ENCODE results near the gene TINAGL1.
A peak's percentile ranks its signal among the peaks of the same experiment; 100 is the strongest.

Gene TINAGL1

DNA sequence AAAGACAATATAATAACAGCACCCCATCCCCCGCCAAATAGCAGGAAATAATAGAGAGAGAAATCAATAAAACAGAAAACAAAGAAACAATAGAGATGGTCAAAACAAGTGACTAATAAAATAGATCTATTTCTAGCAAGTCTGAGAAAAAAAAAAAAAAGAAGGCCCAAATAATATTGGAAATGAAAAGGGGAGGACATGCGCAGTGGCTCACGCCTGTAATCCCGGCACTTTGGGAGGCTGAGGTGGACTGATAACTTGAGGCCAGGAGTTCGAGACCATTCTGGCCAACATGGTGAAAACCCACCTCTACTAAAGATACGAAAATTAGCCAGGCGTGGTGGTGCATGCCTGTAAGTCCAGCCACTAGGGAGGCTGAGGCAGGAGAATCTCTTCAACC, 22.7 kb downstream of the TINAGL1 start:
- DNase-seq (ENCODE audit: extremely low spot score, insufficient read length, low read depth) (no peak), FAIRE-seq (no peak)

DNA sequence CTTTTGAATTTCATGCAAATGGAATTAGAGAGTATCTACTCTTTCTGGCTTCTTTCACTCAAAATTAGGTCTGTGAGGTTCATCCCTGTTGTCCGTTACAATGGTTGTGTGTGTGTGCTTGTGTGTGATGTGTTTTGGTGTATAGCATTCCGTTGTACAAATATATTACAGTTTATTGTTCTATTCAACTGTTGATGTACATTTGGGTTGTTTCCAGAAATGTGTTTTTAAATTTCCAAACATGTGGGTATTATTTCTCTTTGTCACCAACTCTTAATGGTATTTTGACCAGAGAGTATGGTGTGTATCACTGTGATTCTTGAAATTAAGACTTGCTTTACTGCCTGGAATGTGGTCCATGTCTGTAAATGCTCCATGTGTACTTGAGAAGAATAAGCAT, 24.3 kb downstream of the TINAGL1 start:
- peak; percentile 24 for FAIRE-seq
- DNase-seq (ENCODE audit: extremely low spot score, insufficient read length, low read depth), result no peak

DNA sequence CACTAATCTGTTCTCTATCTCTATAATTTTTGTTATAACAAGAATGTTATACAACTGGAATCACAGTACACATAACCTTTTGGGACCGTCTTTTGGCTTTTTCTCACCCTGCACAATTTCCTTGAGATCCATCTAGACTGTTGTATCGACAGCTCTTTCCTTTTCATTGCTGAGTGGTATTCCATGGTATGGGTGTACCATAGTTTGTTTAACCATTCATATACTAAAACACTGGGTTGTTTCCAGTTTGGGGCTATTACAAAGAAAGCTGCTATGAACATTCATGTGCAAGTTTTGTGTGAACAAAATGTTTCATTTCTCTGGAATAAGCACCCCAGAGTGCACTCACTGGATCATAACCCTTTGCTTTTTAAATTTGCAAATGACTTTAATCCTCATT, 25.8 kb downstream of the TINAGL1 start:
- no peak for DNase-seq (ENCODE audit: extremely low spot score, insufficient read length, low read depth)
- no peak for FAIRE-seq

DNA sequence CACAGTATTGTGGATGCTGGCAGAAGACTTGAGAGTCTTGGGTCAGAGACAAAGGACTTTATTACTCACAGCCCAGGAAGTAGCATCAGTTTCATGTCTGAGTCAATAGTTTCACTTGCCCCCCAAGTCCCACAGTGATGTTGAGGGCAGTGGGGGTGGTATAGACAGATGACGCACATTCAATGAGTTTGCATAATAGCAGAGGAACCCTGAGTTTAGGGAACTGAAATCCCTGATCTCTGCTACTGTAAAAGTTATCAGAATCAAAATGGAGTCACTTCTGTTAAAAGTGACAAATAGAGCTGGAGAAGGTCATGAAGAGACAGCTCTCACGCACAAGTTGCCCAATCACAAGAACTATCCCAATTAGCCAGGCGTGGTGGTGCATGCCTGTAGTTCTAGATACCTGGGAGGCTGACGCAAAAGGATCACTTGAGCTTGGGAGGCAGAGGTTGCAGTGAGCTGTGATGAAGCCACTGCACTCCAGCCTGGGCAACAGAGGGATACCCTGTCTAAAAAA, 29.7 kb downstream of the TINAGL1 start:
- peak; percentile 68 for DNase-seq (ENCODE audit: extremely low spot score, insufficient read length, low read depth)
- peak; percentile 99 for FAIRE-seq

DNA sequence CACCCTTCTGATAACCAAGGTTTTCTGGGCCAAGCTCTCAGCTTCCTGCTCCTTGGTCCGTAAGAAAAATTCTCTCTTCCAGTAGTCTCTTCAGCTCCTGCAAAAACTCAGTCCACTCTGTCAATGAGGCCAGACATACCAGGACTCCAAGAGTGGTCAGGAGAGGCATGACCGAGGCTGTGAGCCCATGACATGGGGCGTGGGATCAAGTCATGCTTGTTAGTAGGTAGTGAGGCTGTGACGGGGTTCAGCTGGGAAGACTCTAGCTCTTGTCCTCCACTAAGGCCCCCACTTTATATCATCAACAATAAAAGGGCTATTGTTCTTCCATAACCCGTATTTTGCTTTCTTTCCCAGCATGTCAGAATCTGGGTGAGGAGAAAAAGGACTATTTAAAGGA, 31.0 kb downstream of the TINAGL1 start:
- no peak for DNase-seq (ENCODE audit: extremely low spot score, insufficient read length, low read depth)
- FAIRE-seq, result no peak

DNA sequence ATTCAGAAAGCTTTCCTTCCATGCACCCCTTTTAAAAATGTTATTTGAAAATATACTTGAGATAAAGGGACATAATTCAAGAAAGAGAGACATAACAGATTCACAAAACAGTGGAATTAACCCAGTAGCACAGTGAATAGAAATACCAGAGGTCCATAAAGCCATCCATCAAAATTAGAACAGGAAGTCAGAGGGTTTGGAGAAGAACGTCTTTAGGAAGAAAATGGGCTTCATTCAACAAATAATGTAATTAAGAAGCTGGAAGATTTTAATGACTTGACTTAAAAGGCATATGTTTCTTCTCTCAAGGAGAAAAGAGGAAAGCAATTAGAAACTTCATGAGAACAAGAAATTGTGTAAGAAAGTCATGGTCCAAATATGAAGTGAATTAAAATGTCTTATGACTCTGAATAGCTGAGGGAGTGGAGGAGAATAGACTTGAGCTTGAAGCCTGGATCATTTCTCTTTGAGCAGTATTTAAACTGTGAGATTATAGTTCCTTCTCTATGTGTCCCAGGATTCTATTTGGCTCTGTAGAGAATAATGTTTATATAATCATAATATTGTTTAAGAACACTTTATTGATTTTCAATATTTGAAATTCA, 33.3 kb downstream of the TINAGL1 start:
- no peak for DNase-seq (ENCODE audit: extremely low spot score, insufficient read length, low read depth)
- FAIRE-seq, result no peak

DNA sequence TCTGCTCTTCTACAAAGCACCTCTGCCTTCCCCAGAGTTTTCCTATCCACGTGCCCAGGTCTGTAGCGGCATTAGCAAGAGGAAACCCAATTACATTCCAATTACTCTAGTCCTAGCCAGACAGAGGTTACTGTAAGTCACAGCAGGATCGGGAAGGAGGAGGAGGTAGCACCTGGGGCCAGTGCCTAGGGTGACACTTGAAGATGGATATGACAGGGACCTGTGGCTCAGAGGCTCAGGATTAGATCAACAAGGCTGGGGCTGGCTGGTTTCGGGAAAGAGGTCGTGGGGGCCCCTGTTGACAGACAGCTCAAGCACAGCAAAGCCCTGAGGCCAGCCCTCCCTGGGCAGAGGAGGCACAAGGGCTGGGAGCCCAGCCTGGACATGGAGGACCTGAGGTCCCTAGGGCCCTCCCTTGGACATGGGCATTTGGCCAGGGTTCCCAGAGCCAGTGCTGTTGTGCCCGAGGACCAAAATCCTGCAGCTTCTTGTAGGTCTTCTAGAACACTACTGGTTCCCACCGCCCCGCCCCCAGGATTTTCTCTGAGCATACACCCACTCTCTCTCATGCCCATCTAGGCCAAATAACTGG, 38.2 kb downstream of the TINAGL1 start:
- FAIRE-seq (no peak), DNase-seq (ENCODE audit: extremely low spot score, insufficient read length, low read depth) (no peak)

DNA sequence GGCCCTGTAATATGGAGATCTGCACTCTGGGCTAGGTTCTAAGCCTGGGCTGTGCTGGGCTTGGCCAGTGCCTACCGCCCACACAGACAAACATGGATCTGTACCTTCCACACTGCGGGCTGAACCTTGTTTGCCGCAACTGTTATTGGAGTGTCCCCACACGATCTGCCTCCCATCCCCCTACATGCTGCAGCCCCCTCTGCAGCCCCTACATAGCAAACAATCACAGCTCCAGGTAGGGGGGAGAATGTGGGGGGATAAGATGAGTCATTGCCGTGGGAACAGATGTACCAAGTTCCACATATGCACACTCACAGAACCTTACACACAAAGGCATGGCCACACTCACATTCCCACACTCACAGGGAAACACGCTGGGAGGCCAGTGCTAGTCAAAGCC, 39.1 kb downstream of the TINAGL1 start:
- no peak for DNase-seq (ENCODE audit: extremely low spot score, insufficient read length, low read depth)
- no peak for FAIRE-seq

DNA sequence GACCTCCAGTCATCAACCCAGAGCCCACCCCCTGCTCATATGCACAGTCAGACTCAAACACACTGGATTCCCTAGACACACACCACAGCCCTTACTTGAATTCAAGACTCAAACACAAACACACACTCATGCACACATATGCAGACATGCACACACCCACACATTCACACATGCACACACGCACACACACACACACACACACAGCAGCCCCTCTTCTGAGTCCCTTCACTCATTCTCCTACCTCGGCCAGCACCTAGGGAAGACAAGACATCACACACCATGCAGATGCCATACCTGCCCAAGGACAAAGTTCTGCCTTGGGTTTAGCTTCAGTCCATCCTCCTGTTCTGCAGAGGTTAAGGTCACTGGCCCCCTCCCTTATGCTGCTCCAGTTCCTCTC, 39.6 kb downstream of the TINAGL1 start:
- FAIRE-seq (no peak), DNase-seq (ENCODE audit: extremely low spot score, insufficient read length, low read depth) (no peak)

DNA sequence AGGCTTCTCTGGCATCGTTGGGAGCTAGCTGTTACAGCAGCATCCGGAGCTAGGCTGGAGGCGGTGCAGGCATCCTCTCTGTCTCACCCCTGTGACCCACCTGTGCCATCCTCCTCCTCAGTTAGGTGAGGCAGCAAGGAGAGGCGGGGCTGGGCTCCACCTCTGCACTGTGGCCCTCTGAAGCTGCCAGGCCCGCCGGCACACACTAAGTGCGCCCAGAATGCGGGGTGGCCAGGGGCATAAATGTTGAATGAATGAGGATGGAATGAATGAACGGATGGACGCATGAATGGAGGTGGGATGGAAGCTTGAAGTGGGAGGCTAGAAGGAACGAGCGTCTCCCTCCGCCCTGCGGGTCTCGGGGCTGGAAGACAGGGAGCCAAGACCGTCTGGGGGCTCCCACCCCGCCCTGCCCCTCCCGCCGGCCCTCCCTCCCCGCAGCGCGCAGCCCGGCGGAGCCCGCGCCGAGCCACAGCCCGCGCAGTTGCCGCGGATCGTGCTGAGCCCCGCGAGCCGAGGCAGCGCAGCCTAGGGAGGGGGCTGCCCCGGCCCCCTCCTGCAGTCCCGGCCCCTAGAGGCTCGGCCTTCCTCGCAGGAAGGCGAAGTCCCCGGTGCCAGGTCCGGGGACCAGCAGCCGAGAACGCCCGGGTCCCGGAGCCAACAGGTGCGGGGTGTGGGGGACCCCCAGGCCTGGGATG, 41.1 kb downstream of the TINAGL1 start, which contains the start of gene HCRTR1:
Gene HCRTR1, plus strand, starts transcription at position 472 of the 698 bp plus-strand sequence. CDS start 1,504 bp downstream, outside the sequence.
- DNase-seq (ENCODE audit: extremely low spot score, insufficient read length, low read depth), result no peak
- no peak for FAIRE-seq

DNA sequence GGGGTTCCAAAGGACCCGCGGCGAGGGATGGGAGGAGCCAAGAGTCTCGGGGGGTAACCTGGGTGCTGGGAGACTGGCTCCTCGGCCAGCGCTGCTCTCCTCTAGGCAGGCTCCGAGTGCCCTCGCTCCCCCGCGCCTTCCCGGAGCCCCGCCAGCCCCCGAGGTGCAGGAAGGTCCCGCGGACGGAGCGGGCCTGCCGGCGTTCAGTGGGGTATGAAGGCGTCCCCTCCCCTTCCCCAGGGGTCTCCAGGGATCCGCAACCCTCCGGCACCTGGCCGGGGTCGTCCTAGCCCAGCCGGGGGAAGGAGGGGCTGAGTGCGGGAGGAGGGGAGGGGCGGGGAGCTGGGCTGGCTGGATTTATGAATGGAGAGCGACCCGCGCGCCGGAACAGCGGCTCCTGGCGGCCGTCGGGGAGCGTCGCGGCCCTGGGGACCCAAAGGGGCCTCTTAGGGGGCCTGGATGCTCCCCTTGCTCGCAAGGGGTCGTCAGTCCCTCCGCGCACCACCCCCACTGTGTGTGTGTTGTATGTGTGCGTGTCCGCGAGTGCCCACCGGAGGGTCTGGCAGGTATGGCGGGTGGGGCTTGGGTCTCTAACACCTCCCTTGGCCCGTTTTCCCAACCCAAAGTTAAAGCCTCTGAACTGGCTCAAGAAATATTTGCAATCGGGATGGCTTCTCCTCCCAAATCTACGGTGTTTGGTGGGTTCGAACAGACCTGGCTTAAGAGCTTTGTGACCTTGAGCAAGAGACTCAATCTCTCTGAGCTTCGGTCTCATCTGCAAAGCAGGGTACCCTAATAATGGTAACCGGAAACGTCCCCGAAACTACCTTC, 41.8 kb downstream of the TINAGL1 start:
- DNase-seq (ENCODE audit: extremely low spot score, insufficient read length, low read depth) (peak; percentile 55), FAIRE-seq (no peak)

DNA sequence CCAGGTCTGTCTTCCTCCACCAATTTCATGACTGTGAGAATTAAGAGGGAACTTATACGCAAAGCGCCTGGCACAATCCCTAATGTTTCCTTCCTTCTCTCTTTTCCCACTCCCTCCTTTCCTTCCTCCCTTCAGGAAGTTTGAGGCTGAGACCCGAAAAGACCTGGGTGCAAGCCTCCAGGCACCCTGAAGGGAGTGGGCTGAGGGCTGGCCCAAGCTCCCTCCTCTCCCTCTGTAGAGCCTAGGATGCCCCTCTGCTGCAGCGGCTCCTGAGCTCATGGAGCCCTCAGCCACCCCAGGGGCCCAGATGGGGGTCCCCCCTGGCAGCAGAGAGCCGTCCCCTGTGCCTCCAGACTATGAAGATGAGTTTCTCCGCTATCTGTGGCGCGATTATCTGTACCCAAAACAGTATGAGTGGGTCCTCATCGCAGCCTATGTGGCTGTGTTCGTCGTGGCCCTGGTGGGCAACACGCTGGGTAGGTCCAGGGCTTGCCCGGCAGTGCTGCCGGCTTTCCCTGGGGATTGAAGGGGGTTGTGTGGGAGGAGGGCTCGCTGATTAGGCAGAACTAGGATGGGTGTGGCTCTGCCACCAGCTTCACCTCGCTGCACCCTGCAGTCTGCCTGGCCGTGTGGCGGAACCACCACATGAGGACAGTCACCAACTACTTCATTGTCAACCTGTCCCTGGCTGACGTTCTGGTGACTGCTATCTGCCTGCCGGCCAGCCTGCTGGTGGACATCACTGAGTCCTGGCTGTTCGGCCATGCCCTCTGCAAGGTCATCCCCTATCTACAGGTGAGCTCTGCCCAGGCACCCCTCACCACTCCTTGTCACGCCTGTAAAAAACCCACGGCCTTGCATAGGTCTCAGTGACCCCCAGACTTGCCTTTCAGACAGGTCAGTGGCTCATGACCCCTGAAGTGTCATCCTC, 42.9 kb downstream of the TINAGL1 start:
- no peak for DNase-seq (ENCODE audit: extremely low spot score, insufficient read length, low read depth)
- no peak for FAIRE-seq

DNA sequence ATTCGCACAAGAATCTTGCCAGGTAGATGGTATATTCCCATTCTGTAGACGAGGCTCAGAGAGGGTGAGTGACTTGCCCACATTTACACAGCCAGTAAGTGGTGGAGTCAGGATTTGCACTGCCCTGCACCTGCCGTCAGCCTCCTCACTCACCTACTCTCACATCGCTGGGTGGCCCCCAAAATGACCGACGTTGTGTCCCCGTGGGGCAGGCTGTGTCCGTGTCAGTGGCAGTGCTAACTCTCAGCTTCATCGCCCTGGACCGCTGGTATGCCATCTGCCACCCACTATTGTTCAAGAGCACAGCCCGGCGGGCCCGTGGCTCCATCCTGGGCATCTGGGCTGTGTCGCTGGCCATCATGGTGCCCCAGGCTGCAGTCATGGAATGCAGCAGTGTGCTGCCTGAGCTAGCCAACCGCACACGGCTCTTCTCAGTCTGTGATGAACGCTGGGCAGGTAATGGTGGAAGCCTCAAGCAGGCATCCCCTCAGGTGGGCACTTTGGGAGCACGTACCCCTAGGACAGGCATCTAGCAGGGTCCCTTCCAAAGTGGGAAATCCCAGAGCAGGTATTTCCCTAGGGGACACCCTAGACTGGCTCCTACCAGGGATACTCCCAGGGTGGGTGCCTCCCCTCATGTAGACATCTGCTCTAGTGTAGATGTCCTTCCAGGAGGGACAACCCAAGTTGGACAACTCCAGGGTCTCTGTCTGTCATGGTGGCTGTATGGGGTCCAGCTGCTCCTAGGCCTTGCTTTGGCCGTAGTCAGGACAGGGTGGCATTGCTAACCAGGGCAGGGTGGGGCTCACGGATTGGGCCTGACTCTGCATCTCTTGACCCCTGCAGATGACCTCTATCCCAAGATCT, 44.5 kb downstream of the TINAGL1 start:
- DNase-seq (ENCODE audit: extremely low spot score, insufficient read length, low read depth) (no peak), FAIRE-seq (no peak)

DNA sequence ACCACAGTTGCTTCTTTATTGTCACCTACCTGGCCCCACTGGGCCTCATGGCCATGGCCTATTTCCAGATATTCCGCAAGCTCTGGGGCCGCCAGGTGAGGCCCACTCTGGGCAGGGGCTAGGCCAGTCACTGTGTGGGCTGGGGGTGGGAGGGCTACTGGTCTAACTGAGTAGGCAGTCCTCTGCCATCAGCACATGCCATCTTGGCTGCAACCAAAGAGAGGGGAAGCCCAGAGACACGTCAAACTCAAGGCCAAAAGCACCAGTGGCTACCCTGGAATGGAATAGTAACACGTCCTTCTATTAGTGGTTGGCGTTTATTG, 45.1 kb downstream of the TINAGL1 start:
- DNase-seq (ENCODE audit: extremely low spot score, insufficient read length, low read depth) (no peak), FAIRE-seq (no peak)

DNA sequence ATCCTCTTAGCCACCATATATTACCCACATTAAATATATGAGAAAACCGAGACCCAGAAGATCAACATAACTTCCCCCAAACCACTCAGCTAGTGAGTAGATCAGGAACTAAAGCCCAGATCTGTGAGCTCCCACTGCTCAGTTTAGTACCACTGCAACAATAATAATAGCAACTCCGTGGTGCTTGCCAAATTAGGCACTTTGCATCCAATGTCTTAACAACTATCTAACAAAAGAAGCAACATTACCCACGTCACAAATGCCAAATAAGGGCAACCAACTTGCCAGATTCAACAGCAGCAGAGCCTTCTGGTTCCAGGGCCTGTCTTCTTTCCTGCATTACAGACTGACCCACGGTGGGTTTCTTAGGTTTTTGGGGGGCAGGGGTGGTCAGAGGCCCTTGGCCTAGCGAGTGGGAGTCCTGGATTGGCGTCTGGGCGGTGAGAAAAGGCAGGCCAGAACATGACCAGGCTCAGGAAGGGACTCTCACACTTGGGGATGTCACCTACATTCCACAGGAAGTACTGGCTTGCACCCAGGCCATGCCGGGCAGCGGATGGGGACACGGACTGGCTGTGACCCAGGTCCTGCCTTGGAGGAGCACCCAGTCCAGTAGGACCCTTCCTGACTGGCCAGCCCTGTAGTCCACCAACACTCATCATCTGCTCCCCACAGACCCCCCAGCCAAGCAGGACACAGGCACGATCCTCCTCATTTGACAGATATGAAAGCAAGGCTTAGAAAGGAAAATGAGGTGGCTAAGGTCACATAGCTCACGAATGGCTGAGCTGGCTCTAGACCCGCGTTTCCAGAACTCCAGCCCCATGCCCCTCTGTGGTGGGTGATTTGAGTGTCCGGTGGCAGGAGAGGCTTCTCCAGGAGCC, 45.8 kb downstream of the TINAGL1 start:
- no peak for DNase-seq (ENCODE audit: extremely low spot score, insufficient read length, low read depth)
- FAIRE-seq, result no peak

DNA sequence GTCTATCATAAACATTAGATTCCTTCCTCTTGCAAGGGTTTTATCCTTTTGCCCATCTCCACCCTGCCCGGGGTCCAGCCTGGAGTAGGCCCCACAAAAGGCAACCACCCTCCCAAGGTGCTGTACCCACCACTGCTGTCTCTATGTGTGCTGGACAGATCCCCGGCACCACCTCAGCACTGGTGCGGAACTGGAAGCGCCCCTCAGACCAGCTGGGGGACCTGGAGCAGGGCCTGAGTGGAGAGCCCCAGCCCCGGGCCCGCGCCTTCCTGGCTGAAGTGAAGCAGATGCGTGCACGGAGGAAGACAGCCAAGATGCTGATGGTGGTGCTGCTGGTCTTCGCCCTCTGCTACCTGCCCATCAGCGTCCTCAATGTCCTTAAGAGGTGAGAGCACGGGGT, 47.0 kb downstream of the TINAGL1 start:
- DNase-seq (ENCODE audit: extremely low spot score, insufficient read length, low read depth), result no peak
- no peak for FAIRE-seq

DNA sequence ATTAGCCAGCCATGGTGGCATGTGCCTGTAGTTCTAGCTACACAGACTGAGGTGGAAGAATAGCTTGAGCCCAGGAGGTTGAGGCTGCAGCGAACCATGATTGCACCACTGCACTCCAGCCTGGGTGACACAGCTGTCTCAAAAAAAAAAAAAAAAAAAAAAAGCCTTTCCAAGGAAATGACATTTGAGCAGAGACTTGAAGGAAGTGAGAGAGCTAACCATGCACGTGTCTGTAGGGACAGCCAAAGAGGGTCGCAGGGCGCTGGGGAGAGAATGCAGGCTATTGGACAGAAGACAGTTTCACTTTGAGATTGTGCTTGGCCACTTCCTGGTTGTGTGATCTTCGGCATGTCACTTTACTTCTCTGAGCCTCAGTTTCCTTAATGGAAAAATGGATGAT, 48.0 kb downstream of the TINAGL1 start:
- FAIRE-seq (no peak), DNase-seq (ENCODE audit: extremely low spot score, insufficient read length, low read depth) (no peak)
